GM12891 (cell line): Measurements from ENCODE around the gene POLD2.

ENCODE experiments used
- DNase-seq: peaks from one replicate; pipeline ENCODE4 v3.0.0; 2011; ENCODE audit warnings: low spot score; ENCODE audit not compliant: insufficient read length
- FAIRE-seq: peaks from 2 replicates; lab custom pipeline; 2011; peaks lifted over from hg19 to GRCh38; lab: Jason Lieb, UNC
- PAX5 ChIP-seq: IDR thresholded peaks from 2 replicates; pipeline ENCODE4 v1.6.1; 2011; ENCODE audit warnings: low read length, moderate library complexity, mild to moderate bottlenecking; ENCODE audit not compliant: insufficient read depth, severe bottlenecking
- POLR2A ChIP-seq: IDR thresholded peaks from 2 replicates; pipeline ENCODE4 v1.6.1; 2011; ENCODE audit warnings: low read depth, low read length, control low read depth
- POLR2AphosphoS5 ChIP-seq: IDR thresholded peaks from 2 replicates; pipeline ENCODE4 v1.6.1; 2011; ENCODE audit warnings: low read depth, low read length, control low read depth
- POU2F2 ChIP-seq: IDR thresholded peaks from 2 replicates; pipeline ENCODE4 v1.6.1; 2011; ENCODE audit warnings: low read depth, mild to moderate bottlenecking, control low read depth, low read length, moderate library complexity
- SPI1 ChIP-seq: IDR thresholded peaks from 2 replicates; pipeline ENCODE4 v1.6.1; 2011; ENCODE audit warnings: low read depth, low read length, control low read depth
- TAF1 ChIP-seq: IDR thresholded peaks from 2 replicates; pipeline ENCODE4 v1.6.1; 2011; ENCODE audit warnings: low read depth, low read length, control low read depth

Gene POLD2

GRCh38 chr7:44158873-44159631 lies 35.7 kb upstream of the POLD2 start:
- no peak for FAIRE-seq
- TF ChIP-seq SPI1 (no peak), TAF1 (no peak), POLR2AphosphoS5 (no peak), PAX5 (no peak), POU2F2 (no peak), POLR2A (no peak)
- no peak for DNase-seq

GRCh38 chr7:44158096-44158872 lies 34.9 kb upstream of the POLD2 start:
- DNase-seq (no peak), FAIRE-seq (no peak)
- no peak for TF ChIP-seq PAX5
- TF ChIP-seq POU2F2 = no peak
- no peak for TF ChIP-seq POLR2A
- TF ChIP-seq POLR2AphosphoS5 = no peak
- no peak for TF ChIP-seq TAF1
- no peak for TF ChIP-seq SPI1

GRCh38 chr7:44157116-44158080 lies 34.0 kb upstream of the POLD2 start:
- FAIRE-seq (no peak), DNase-seq (no peak)
- TF ChIP-seq TAF1 (no peak), POLR2AphosphoS5 (no peak), POLR2A (no peak), SPI1 (no peak), POU2F2 (no peak), PAX5 (no peak)

GRCh38 chr7:44156453-44157010 lies 33.2 kb upstream of the POLD2 start:
- FAIRE-seq = no peak
- TF ChIP-seq PAX5 (no peak), POLR2AphosphoS5 (no peak), POU2F2 (no peak), POLR2A (no peak), TAF1 (no peak), SPI1 (no peak)
- DNase-seq = no peak

GRCh38 chr7:44155191-44156185 lies 32.1 kb upstream of the POLD2 start:
- FAIRE-seq (no peak), DNase-seq (no peak)
- TF ChIP-seq PAX5 (no peak), SPI1 (no peak), POLR2AphosphoS5 (no peak), POLR2A (no peak), TAF1 (no peak), POU2F2 (no peak)

- FAIRE-seq (no peak), DNase-seq (no peak)
- TF ChIP-seq POU2F2 (no peak), TAF1 (no peak), POLR2AphosphoS5 (no peak), SPI1 (no peak), POLR2A (no peak), PAX5 (no peak)
Measured at GRCh38 chr7:44154703-44155102, 31.4 kb upstream of the POLD2 start.

- FAIRE-seq = no peak
- TF ChIP-seq POLR2AphosphoS5 = no peak
- TF ChIP-seq TAF1 = no peak
- TF ChIP-seq POLR2A = no peak
- TF ChIP-seq POU2F2 = no peak
- no peak for TF ChIP-seq SPI1
- TF ChIP-seq PAX5 = no peak
- no peak for DNase-seq
Measured at GRCh38 chr7:44153948-44154335, 30.6 kb upstream of the POLD2 start.
